HFFc6 (cell line): ENCODE results near the gene FAM3B. TPM values are rescaled to one million over a fixed set of nuclear protein-coding genes. Genes with fewer than 3 reads are reported as not detected.

Experiments
- DNase-seq: peaks from one replicate; pipeline ENCODE4 v3.0.0-alpha.2; 2018
- H3K27ac Mint-ChIP-seq: 2 replicates; pipeline ENCODE4 v1.8.0; 2020; ENCODE audit warnings: mild to moderate bottlenecking, mixed read lengths
- H3K27me3 Mint-ChIP-seq: 2 replicates; pipeline ENCODE4 v1.8.0; 2021; ENCODE audit warnings: mild to moderate bottlenecking, moderate library complexity, mixed read lengths; ENCODE audit not compliant: insufficient read depth
- H3K36me3 Mint-ChIP-seq: 2 replicates; pipeline ENCODE4 v1.8.0; 2021; ENCODE audit warnings: low read depth, mixed read lengths
- H3K4me1 Mint-ChIP-seq: 2 replicates; pipeline ENCODE4 v1.8.0; 2020; ENCODE audit warnings: low read depth, mixed read lengths
- H3K4me3 Mint-ChIP-seq: 2 replicates; pipeline ENCODE4 v1.8.0; 2020; ENCODE audit warnings: mild to moderate bottlenecking, moderate library complexity, mixed read lengths
- H3K9me3 Mint-ChIP-seq: 2 replicates; pipeline ENCODE4 v1.8.0; 2020; ENCODE audit warnings: mild to moderate bottlenecking, mixed read lengths
- CTCF ChIP-seq: fragments of 200-600 bp; sonication (generic); IDR thresholded peaks from 2 replicates; pipeline ENCODE4 v1.5.0; 2021; ENCODE audit warnings: antibody characterized with exemption, mild to moderate bottlenecking
- total RNA-seq, 6 experiments: library from RNA; stranded (reverse); fragmentation: NEBNext Ultra II Directional; extraction: Animal tissue kit (Norgen Biotek cat#: 25700); gene quantifications; 2 replicates in 1 of 6; 3 replicates in 5 of 6; pipeline ENCODE4 v1.2.3, GENCODE V29; 2021

FAM3B gene
- total RNA-seq, 6 experiments from 2014 or later: not detected

- no peaks in the 10 kb centered on the region; the same call in 1 of the 2 replicates for H3K4me1 Mint-ChIP-seq
- H3K36me3 Mint-ChIP-seq: no peaks in the 10 kb centered on the region
- H3K27ac Mint-ChIP-seq: no peak overlapping the region
- no peak for DNase-seq
- no peak for TF ChIP-seq CTCF
- peaks cover 24% of the 10 kb centered on the region for H3K27me3 Mint-ChIP-seq
- H3K9me3 Mint-ChIP-seq: no peaks in the 10 kb centered on the region; the same call in 1 of the 2 replicates
- no peak overlapping the region for H3K4me3 Mint-ChIP-seq
These were observed 52.1 kb downstream of the FAM3B start for GRCh38 chr21:41368735-41369104.

DNA sequence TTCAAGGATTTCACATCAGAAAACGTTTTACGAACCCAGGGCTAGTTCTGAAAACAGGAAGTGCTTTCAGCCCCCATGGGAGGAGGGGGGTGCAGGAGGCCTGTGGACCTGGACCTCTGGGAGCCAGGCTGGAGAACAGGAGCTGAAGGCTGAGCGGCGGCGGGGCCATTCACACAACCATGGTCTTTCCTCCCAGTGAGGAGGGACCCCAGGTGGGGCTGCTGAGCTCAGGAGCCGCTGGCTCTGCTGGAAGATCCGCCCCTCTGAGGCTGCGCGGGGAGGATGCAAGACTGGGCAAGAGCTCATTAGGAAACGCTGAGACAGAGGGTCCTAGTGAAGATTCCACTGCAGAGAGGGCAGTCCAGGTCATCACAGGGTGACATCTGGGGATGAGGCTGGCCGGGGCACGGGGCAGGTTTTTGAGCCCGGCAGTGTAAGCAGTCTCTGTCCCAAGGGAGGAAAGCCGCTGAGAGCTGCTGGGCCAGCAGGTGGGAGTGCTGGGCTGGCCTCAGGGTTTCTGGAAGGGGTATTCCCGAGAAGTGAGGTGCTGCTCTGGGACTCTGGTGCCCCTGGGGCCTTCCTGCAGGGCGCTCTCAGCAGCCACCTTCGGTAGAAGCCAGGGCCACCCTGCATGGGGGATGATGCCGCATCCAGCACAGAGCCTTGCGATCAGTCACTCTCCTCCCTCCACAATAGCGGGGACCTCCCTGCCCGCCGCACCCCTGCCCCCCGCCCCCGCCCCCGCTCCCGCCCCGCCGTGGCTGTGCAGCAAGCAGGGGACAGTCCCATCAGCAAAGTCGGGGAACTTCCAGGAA lies 52.7 kb downstream of the FAM3B start:
- H3K36me3 Mint-ChIP-seq: no peaks in the 10 kb centered on the region
- no peak for DNase-seq
- H3K9me3 Mint-ChIP-seq: no peaks in the 10 kb centered on the region; the same call in 1 of the 2 replicates
- no peak overlapping the region for H3K27ac Mint-ChIP-seq
- no peak overlapping the region for H3K4me3 Mint-ChIP-seq
- peaks cover 24% of the 10 kb centered on the region for H3K27me3 Mint-ChIP-seq
- TF ChIP-seq CTCF: no peak
- no peaks in the 10 kb centered on the region; the same call in 1 of the 2 replicates for H3K4me1 Mint-ChIP-seq

- Mint-ChIP-seq H3K27me3 (peaks cover 24% of the 10 kb centered on the region), H3K9me3 (no peaks in the 10 kb centered on the region; the same call in 1 of the 2 replicates), H3K36me3 (no peaks in the 10 kb centered on the region), H3K27ac (no peak overlapping the region), H3K4me1 (no peaks in the 10 kb centered on the region; the same call in 1 of the 2 replicates), H3K4me3 (no peak overlapping the region)
- no peak for DNase-seq
- no peak for TF ChIP-seq CTCF
These were observed 53.6 kb downstream of the FAM3B start for GRCh38 chr21:41369920-41370839.

- TF ChIP-seq CTCF: no peak
- peaks cover 22% of the 10 kb centered on the region for H3K27me3 Mint-ChIP-seq
- no peak for DNase-seq
These were observed 54.5 kb downstream of the FAM3B start for GRCh38 chr21:41370840-41371684.

DNA sequence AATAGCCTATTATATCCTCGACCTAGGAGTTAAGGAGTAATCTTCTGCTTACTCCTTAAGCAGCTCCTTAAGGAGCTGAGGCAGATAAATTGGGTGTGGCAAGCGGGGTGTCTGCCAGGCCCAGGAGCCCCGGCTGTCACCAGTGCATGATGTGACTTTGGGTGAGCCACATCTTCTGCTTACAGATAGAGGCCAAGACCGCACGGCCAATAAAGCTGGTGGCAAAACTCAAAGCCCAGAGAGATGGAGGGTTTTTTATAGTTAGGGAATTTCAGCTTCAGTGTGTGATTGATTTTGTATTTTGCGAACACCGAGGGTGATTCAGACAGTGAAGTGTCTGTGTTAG lies 55.1 kb downstream of the FAM3B start:
- Mint-ChIP-seq H3K36me3 (no peaks in the 10 kb centered on the region), H3K27ac (no peak overlapping the region), H3K9me3 (no peaks in the 10 kb centered on the region; the same call in 1 of the 2 replicates), H3K4me1 (no peaks in the 10 kb centered on the region; the same call in 1 of the 2 replicates), H3K4me3 (no peak overlapping the region), H3K27me3 (peaks cover 22% of the 10 kb centered on the region)
- TF ChIP-seq CTCF: no peak
- no peak for DNase-seq

More at GRCh38 chr21:41370840-41371684, 54.5 kb downstream of the FAM3B start:
- Mint-ChIP-seq H3K9me3 (no peaks in the 10 kb centered on the region; the same call in 1 of the 2 replicates), H3K4me3 (no peak overlapping the region), H3K4me1 (no peaks in the 10 kb centered on the region; the same call in 1 of the 2 replicates), H3K36me3 (no peaks in the 10 kb centered on the region), H3K27ac (no peak overlapping the region)
